GM18951 (cell line): ENCODE data around the gene WFDC6.

ENCODE experiments used
- POLR2A ChIP-seq: IDR thresholded peaks from 4 replicates; pipeline ENCODE4 v1.6.1; 2011; ENCODE audit warnings: mild to moderate bottlenecking; ENCODE audit not compliant: insufficient read length, insufficient read depth; ENCODE audit errors: extremely low read depth
- in situ Hi-C: fragments of 300-500 bp; cut with MboI; formaldehyde crosslinking; loops from one replicate; pipeline ENCODE4 v1.12.0; 2022; ENCODE audit warnings: low sequenced_read_pairs, mixed read lengths, inconsistent platforms; ENCODE audit not compliant: unreplicated experiment

Gene WFDC6

DNA sequence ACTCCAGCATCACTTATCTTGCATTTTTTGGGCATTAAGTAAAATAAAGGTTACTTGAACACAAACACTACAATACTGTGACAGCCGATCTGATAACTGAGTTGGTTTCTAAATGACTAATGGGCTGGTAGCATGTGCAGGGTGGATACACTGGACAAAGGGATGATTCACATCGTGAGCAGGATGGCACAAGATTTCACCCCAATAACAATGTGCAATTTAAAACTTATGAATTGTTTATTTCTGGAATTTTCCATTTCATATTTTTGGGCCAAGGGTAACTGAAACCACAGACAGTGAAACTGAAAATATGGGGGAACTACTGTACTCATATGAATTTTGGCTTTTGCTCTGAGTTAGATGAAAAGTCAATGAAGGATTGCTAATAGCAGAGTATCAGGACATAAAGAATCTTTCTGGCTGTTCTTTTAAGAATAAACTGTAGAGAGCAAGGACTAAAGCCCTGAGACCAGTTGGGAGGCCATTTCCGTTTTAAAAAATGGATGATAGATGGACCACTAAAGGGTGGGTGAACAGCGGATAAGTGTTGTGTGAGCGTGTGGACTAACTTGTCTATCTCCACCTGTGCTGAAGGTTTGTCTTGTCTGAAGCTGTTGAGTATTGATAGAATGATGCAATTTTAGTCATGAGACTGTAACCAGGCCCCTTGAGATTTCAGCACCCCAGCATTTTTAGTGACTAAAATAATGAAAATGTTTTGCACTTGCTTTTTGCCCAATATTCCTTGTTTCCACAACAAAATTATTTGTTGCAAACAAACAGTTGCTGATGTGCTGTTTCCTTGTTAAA lies 32.1 kb downstream of the WFDC6 start:
- in situ Hi-C loops: no loop called here
- no peak for TF ChIP-seq POLR2A

DNA sequence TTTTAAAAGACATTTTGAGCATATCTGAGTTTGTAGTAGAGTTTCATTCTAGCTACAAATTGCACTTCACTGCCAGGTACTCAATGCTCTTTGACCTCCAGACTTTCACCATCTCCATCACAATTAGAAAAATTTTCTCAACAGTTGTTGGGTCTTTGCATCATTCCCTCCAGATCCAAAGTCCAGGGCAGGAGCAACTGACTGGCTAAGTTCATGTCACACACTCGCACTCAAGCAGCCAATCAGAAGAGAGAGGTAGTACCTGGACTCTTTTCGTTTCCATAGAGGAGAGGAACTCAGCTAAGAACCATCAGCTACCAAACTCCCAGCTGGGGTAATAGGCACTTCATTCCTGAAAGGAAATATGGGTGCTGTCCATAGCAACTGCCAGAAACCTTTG lies 32.9 kb downstream of the WFDC6 start:
- in situ Hi-C loops: no loop called here
- no peak for TF ChIP-seq POLR2A

DNA sequence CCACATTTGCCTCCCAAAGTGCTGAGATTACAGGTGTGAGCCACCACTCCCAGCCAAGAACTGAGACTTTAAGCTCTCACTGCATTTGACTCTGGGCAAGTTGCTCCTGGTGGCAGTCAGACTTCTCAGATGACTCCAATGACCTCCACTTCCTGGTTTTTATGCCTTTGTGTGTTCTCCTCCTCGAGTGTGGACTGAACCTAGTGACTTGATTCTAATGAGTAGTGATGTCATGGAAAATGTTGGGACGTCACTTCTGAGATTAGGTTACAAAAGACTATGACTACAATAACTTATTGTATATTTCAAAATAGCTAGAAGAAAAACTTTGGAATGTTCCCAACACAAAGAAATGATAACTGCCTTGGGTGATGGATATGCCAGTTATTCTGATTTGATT lies 35.9 kb downstream of the WFDC6 start:
- in situ Hi-C loops: no loop called here

GRCh38 chr20:45502561-45502960 lies 36.7 kb downstream of the WFDC6 start:
- in situ Hi-C loops: no loop called here
- TF ChIP-seq POLR2A: no peak

More for the DNA sequence above, 35.9 kb downstream of the WFDC6 start:
- TF ChIP-seq POLR2A: no peak

DNA sequence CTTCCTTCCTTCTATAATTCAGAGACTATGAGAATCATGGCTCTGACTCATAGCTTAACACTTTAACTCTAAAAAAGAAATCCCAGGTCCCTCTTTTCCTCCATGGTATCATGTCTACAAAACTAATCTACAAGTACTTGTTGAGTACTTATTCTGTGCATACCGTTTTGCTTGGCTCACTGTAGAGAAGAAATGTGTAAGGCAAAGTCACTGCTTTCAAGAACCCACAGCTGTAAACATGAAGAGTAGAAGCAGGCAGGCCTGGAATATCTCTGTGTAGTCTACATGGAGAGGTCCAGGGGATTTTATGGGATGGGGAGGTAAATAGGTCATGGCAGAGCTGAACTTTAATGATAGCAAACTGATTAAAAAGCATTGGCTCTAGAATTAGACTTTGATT lies 37.7 kb downstream of the WFDC6 start:
- in situ Hi-C loops: no loop called here
- no peak for TF ChIP-seq POLR2A

- TF ChIP-seq POLR2A: no peak
- in situ Hi-C loops: no loop called here
These were observed 39.3 kb downstream of the WFDC6 start for GRCh38 chr20:45500022-45500421.

- no peak for TF ChIP-seq POLR2A
- in situ Hi-C loops: no loop called here
These were observed 41.2 kb downstream of the WFDC6 start for GRCh38 chr20:45497971-45498494.

DNA sequence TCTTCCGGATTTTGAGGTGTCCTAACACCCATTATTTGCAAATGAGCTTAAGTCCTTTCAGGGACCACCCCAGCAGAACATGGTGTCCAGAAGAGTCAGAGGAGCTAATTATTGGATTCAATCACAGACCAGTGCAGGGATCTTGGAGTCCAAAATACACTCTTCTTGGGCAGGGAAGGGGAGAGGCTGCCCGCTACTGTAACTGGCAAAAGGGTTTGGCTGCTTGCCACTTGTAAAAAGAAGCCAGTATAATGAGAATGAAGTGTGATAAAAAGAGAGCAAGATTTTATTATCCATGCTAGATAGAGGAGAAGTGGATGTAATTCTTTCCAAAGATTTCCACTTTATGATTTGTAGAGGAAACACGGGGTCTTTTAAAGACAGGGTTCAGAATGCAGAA lies 43.1 kb downstream of the WFDC6 start:
- TF ChIP-seq POLR2A: no peak
- in situ Hi-C loops: no loop called here

- TF ChIP-seq POLR2A: no peak
- in situ Hi-C loops: no loop called here
These were observed 43.8 kb downstream of the WFDC6 start for GRCh38 chr20:45495501-45495941.

DNA sequence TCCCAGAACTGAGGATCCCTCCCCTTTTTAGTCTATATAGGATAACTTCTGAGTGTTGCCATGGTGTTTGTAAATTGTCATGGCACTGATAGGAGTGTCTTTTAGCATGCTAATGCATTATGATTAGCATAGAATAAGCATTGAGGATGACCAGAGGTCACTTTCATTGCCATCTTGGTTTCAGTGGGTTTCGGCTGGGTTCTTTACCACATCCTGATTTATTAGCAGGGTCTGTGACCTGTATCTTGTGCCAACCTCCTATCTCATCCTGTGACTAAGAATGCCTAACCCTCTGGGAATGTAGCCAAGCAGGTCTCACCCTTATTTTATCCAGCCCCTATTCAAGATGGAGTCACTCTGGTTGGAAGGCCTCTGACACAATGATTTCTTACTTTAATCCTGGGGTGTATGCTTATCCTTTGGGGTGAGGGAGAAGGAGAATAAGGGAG lies 50.2 kb downstream of the WFDC6 start:
- TF ChIP-seq POLR2A: no peak
- in situ Hi-C loops: no loop called here

- no peak for TF ChIP-seq POLR2A
- in situ Hi-C loops: no loop called here
These were observed 52.0 kb downstream of the WFDC6 start for GRCh38 chr20:45487231-45487635.

DNA sequence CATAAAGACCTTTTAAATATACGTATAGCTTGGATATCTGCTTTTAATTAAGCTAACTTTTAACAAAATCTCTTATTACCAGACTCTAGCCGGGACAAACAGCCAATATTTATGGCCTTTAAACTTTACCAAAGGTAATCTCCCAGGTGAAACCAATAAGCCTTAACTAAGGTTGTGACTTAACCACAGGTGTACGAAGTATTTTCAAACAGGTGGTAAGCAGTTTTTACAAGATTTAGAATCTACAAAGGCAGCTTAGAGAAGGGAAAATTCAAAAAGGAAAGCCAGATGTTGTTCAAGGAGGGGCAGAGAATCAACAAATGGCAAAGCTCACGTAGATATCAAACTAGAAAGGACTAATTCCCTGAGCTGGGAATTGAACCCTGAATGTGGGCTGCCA lies 53.9 kb downstream of the WFDC6 start:
- in situ Hi-C loops: no loop called here
- no peak for TF ChIP-seq POLR2A

- no peak for TF ChIP-seq POLR2A
- in situ Hi-C loops: no loop called here
These were observed 54.6 kb downstream of the WFDC6 start for GRCh38 chr20:45484676-45485075.
